ENCODE measurements around the gene STK16.
"Not testable (repeated sequence)": the region's sequence is repeated elsewhere in the genome, so short reads cannot be mapped to it uniquely, and the experiment has no call there.

STK16 gene

DNA sequence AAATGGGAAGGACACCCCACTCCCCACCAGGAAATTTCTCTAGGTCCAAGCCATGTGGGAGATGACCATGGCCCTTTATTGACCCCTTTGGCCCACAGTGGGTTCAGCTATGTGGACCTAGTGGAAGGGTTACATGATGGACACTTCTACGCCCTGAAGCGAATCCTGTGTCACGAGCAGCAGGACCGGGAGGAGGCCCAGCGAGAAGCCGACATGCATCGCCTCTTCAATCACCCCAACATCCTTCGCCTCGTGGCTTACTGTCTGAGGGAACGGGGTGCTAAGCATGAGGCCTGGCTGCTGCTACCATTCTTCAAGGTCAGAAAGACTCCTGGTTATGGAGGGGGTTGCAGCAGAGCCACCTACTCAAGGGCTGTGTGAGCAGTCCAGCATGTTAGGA, 1.3 kb downstream of the STK16 start:
- DNase-seq, result no peak

DNA sequence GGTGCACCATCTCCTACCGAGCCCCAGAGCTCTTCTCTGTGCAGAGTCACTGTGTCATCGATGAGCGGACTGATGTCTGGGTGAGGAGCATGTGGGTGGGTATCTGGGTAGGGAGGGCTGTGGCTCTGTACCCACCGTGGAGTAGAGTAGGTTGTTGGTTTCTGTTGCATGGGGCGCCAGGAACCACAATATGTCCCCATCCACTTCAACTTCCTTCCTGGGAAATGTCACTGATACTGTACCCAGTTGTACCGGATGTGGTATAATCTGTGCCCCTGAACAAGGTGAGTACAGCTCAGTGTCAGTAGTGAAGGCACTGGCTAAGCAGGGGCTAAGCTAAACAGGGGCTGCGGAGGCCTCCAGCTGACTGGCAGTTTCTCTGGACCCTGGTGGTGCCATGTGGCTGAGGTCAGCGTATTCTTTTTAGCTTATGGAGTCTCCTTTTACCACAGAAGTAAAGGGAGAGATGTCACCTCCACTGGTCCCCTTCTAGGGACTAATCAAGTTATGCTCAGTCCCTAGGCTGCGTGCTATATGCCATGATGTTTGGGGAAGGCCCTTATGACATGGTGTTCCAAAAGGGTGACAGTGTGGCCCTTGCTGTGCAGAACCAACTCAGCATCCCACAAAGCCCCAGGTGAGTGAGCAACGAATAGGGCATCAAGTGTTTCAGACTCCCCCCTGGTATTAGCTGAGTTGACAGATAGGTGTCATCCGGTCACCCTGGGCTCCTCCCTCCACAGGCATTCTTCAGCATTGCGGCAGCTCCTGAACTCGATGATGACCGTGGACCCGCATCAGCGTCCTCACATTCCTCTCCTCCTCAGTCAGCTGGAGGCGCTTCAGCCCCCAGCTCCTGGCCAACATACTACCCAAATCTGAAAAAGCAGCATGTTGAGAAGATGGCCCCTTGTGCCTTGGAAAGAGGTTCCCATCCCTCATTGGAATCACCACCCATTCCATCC, 2.7 kb downstream of the STK16 start:
- peak; percentile 82 for DNase-seq

- no peak for DNase-seq
Observed at GRCh38 chr2:219248845-219249202, 3.5 kb downstream of the STK16 start.

DNA sequence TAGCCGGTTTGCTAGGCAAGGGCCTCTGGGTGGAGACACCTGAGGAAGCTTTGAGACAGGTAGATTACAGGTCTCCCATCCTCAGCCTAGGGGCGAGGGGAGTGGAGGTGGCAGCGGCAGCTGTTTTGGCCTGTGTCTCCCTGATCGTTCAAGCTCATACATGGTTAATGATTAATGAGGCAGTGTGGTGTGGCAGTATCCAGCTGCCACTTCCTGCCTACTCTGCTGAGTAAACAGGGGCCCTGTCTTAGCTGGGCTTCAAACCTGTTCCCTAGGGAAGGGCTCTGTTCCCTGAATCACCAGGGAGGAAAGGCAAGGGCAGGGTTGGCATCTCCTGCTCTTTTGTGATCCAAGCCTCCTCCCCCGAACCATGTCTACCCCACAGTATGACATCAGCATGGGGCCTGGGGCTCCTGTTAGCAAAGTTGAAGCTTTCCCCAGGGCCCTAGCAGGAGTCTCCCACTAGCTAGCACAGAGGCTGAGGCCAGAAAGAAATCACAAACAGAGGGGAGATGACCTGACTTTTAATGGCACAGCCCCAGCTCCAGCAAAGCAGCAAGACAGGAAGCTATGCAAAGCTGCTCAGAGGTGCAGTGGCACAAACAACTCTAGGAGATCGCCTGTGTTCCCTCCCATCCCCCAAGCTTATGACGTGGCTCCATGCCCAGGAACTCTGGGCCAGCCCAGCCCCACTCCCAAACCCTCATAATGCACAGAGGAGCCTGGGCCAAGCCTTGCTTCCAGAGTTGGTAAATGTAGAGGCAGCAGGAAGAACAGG, 4.1 kb downstream of the STK16 start:
- peak; percentile 68 for DNase-seq

DNA sequence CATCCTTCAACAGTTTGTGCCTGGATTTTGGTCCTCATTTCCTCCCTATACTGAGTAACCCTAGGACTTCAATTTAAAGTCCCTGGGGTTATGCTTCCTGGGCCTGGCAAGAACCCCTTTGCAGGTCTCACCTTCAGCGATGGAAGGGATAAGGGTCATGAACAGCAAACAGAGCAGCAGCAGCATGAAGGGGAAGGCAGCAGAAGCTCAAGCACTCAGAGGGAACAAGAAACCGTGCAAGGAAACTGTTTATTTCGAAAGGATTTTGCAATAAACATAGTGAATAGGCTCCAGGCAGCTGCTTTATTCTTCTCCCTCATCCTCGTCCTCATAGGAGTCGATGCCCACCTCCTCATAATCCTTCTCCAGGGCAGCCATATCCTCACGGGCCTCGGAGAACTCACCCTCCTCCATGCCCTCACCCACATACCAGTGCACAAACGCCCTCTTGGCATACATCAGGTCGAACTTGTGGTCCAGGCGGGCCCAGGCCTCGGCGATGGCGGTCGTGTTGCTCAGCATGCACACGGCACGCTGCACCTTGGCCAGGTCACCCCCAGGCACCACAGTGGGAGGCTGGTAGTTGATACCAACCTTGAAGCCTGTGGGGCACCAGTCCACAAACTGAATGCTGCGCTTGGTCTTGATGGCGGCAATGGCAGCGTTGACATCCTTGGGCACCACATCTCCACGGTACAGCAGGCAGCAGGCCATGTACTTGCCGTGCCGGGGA, 4.9 kb downstream of the STK16 start:
- DNase-seq, result no peak

GRCh38 chr2:219251656-219252055, 6.4 kb downstream of the STK16 start:
- DNase-seq, result no peak

- DNase-seq, result peak; percentile 28
Observed at GRCh38 chr2:219252084-219252483, 6.8 kb downstream of the STK16 start.

DNA sequence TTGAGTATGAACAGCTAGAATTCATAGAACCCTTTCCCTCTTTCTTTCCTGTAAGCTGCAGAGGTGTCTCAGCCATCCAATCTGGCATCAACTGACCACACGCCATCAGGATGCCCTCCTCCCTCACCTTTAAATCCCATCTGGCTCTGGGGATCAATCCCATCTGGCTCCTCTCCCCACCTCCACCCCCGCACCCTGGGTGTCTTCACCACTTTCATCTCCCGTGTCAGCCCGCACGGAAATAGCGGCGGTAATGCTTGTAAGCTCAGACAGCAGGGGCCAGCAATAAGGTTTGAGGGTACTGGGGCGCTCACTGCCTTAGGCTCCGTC, 7.3 kb downstream of the STK16 start:
- DNase-seq, result no peak

DNA sequence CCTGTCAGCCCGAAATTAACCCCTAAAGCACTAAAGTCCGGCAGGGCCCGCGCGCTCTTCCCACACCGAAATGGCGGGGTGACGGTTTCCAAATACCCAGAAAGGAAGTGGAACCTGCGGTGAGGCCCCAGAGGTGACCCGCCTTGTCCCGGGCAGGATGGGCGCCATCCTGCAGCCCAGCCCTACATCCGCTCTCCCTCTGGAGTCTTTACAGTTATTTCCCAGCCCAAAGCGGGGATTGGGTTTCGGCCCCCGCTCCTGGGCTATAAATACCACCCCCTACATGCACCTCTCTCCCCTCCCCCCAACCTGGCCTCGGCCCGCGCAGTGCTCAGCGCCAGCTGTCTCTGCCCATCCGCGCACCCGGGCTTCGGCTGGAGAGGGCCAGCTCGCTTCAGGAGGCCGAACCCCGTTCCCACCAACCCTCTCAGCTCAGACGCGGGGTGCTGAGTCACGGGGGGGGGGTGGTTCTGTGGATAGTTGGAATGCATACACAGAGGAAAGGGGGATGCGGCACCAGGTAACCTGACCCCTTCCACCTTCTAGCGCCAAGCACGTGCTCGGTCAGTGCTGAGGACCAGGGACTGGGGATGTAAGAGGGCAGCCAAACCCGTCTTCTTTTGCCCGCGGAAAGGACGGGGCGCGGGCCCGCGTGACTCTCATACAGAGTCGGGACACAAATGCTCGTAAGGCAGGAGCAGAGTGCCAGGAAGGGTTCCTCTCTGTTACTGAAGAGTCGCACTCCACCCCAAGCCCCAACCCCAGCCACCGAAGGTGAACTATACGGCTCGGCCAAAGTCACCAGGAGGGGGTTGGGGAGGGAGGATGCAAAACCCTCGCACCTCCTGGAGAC, 7.8 kb downstream of the STK16 start, which contains the start of gene TUBA4B:
TSS of gene TUBA4B (plus strand) at position 344 of the 853 bp plus-strand sequence. CDS start at position 509, 165 bp downstream.
- peak; percentile 52 for DNase-seq

DNA sequence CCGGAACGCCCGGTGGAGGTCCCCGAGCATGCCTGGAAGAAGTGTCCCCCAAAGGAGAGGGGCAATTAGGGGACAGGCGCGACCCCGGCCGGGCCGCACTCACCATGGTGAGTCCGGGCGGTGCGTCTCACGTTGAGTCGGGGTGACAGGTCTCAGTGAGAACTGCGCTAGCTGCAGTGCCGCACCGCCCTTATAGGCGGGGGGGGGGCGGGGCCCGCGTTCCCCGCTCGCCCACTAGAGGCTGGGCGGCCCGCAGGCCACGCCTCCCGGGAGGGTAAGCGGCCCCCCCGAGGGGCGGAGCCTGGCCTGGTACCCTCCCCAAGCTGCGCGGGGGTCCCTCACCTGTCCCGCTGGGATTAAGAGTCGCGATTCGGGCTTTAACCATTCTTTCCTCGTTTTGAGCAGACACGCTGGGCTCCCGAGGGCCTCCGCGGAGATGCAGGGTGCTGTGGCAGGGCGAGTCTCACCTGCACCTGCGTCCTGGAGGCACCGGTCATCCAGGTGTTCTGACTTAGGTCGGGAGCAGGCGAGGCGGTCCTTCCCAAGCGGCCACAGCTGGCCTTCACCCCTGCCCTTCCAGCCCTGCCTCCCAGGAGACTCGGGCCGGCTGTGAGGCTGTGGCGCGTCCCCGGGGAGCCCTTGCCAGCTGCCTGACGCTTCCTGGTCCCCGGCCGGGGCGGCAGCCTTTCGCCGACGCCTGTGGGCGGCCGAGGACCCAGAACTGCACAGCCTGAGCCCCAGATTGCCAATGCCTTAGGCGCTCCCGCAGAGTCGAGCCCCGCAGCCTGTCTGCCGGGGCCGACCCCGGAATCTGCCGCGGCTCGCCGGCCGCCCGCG, 8.7 kb downstream of the STK16 start, which contains the start of gene TUBA4A:
TSS of gene TUBA4A (minus strand) at position 166 of the 837 bp plus-strand sequence. CDS start at position 106, 60 bp downstream.
- peak; percentile 93 for DNase-seq

- peak; percentile 56 for DNase-seq
Observed at GRCh38 chr2:219254590-219255201, 9.4 kb downstream of the STK16 start.

- not testable (repeated sequence) for DNase-seq
Observed at GRCh38 chr2:219258942-219259341, 13.7 kb downstream of the STK16 start.

- no peak for DNase-seq
Observed at GRCh38 chr2:219261024-219261855, 16.0 kb downstream of the STK16 start.

DNA sequence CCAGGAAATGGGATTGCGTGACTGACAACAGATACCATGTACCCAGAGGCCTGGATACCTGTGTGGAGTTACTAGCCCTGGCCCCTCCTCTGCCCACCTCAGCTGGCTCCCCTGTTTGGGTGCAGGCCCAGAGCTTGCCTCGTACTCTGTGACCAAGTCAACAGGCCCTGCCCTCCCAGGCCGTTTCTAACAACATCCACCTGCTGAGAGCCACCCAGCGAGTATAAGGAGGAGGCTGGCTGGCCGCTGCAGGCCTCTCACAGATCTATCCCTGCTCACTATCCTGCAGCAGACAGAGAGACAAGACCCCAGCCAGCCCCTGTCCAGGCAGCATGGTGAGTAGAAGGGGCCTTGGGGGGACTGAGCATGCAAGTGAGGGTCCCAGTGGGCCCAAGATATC, 21.0 kb downstream of the STK16 start:
- DNase-seq, result no peak

DNA sequence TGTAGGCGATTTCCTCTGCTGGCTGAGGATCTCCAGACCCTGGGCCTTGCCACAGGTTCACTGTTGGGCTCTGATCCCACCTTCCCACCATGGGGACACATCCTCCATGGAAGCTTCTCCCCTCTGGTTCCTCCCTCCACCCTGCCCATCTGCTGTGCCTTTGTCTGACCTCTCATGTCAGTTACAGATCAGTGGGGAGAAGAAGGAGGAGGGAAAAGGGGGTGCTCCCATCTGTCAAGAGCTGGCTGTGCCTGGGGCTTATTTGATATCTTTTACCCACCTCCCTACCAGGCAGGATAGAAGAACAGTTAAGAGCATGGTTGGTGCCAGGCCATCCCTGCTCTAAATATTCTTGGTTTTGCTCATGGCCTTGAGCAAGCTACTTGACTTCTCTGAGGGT, 21.6 kb downstream of the STK16 start:
- DNase-seq, result no peak

- DNase-seq, result no peak
Observed at GRCh38 chr2:219268294-219268693, 23.0 kb downstream of the STK16 start.

- DNase-seq, result no peak
Observed at GRCh38 chr2:219269362-219270054, 24.2 kb downstream of the STK16 start.

- no peak for DNase-seq
Observed at GRCh38 chr2:219270055-219270372, 24.7 kb downstream of the STK16 start.

- DNase-seq, result no peak
Observed at GRCh38 chr2:219271021-219271420, 25.7 kb downstream of the STK16 start.
